Neuronal stem cell (in vitro differentiated cells): ENCODE measurements around the gene ZNF473.

Experiments
- DNase-seq: peaks from one replicate; pipeline ENCODE4 v3.0.0-alpha.2; 2013; ENCODE audit warnings: low spot score
- H2AFZ ChIP-seq: one replicate; pipeline ENCODE4 v1.6.1; 2013; ENCODE audit warnings: mild to moderate bottlenecking, low read length, inconsistent platforms
- H2AK5ac ChIP-seq: 2 replicates; pipeline ENCODE4 v1.6.1; 2013; ENCODE audit warnings: low read depth, mild to moderate bottlenecking, inconsistent platforms, low read length, moderate library complexity, mixed read lengths
- H2BK120ac ChIP-seq: 2 replicates; pipeline ENCODE4 v1.6.1; 2013; ENCODE audit warnings: low read depth, mild to moderate bottlenecking, inconsistent platforms, low read length, moderate library complexity, mixed read lengths
- H2BK12ac ChIP-seq: one replicate; pipeline ENCODE4 v1.6.1; 2013; ENCODE audit warnings: low read length, inconsistent platforms
- H2BK15ac ChIP-seq: 2 replicates; pipeline ENCODE4 v1.6.1; 2013; ENCODE audit warnings: mild to moderate bottlenecking, low read length, inconsistent platforms, mixed read lengths
- H2BK5ac ChIP-seq: one replicate; pipeline ENCODE4 v1.6.1; 2013; ENCODE audit warnings: inconsistent platforms, mild to moderate bottlenecking, low read length, moderate library complexity
- H3K14ac ChIP-seq: one replicate; pipeline ENCODE4 v1.6.1; 2013; ENCODE audit warnings: low read length, inconsistent platforms
- H3K18ac ChIP-seq: 2 replicates; pipeline ENCODE4 v1.6.1; 2013; ENCODE audit warnings: low read length, inconsistent platforms
- H3K23ac ChIP-seq: 2 replicates; pipeline ENCODE4 v1.6.1; 2013; ENCODE audit warnings: low read depth, mild to moderate bottlenecking, mixed read lengths, low read length, inconsistent platforms; ENCODE audit not compliant: poor library complexity
- H3K27ac ChIP-seq: replicated peaks from 3 replicates; pipeline ENCODE4 v1.5.1; 2013; ENCODE audit warnings: low read length, inconsistent platforms
- H3K27me3 ChIP-seq, 3 experiments: 2 replicates each; pipeline ENCODE4 v1.6.1; 2013; ENCODE audit warnings: low read length in 3 of 3, mild to moderate bottlenecking in 2 of 3, inconsistent platforms in 1 of 3, low read depth in 1 of 3, mixed read lengths in 1 of 3, moderate library complexity in 1 of 3; ENCODE audit not compliant: control insufficient read depth in 3 of 3, insufficient read depth in 3 of 3
- H3K36me3 ChIP-seq, 2 donors: replicated peaks in 1 of 2; 2 replicates each; pipeline ENCODE4 v1.6.1; 2013; ENCODE audit warnings: low read length in 2 of 2; ENCODE audit not compliant: control insufficient read depth in 2 of 2, insufficient read depth in 2 of 2
- H3K4ac ChIP-seq: 2 replicates; pipeline ENCODE4 v1.6.1; 2013; ENCODE audit warnings: inconsistent platforms, mild to moderate bottlenecking, low read length, moderate library complexity
- H3K4me1 ChIP-seq, 2 donors: 1 replicate in 1 of 2; 2 replicates in 1 of 2; pipeline ENCODE4 v1.6.1; 2013; ENCODE audit warnings: low read length in 2 of 2, low read depth in 1 of 2; ENCODE audit not compliant: control insufficient read depth in 2 of 2, insufficient read depth in 1 of 2
- H3K4me2 ChIP-seq: one replicate; pipeline ENCODE4 v1.6.1; 2013; ENCODE audit warnings: mild to moderate bottlenecking, low read length, inconsistent platforms; ENCODE audit not compliant: insufficient read depth, poor library complexity, severe bottlenecking
- H3K4me3 ChIP-seq, 2 donors: 2 replicates each; pipeline ENCODE4 v1.5.1; 2013; ENCODE audit warnings: low read length in 2 of 2, mild to moderate bottlenecking in 2 of 2, inconsistent platforms in 1 of 2, moderate library complexity in 1 of 2
- H3K79me1 ChIP-seq: one replicate; pipeline ENCODE4 v1.6.1; 2013; ENCODE audit warnings: low read depth, mild to moderate bottlenecking, inconsistent platforms, low read length, moderate library complexity
- H3K9ac ChIP-seq: one replicate; pipeline ENCODE4 v1.6.1; 2013; ENCODE audit warnings: mild to moderate bottlenecking, low read depth, low read length, inconsistent platforms; ENCODE audit not compliant: poor library complexity
- H3K9me3 ChIP-seq, 2 donors: replicated peaks in 1 of 2; 2 replicates each; pipeline versions ENCODE3 to v1.6.1; 2013; ENCODE audit warnings: low read length in 2 of 2, mild to moderate bottlenecking in 2 of 2, inconsistent platforms in 1 of 2, low read depth in 1 of 2, mixed read lengths in 1 of 2, moderate library complexity in 1 of 2; ENCODE audit not compliant: control insufficient read depth in 2 of 2, insufficient read depth in 1 of 2
- H4K8ac ChIP-seq: one replicate; pipeline ENCODE4 v1.6.1; 2013; ENCODE audit warnings: low read depth, mild to moderate bottlenecking, inconsistent platforms, low read length, moderate library complexity
- H4K91ac ChIP-seq: one replicate; pipeline ENCODE4 v1.6.1; 2013; ENCODE audit warnings: low read length, low read depth, mild to moderate bottlenecking, inconsistent platforms; ENCODE audit not compliant: poor library complexity
- WGBS, 2 donors: extraction: QIAGEN DNeasy Blood & Tissue Kit; methylation state at CpG; one replicate each; pipeline ENCODE4 v1.1.7; 2013; ENCODE audit warnings: missing lambda C conversion rate in 2 of 2, mixed read lengths in 1 of 2; ENCODE audit not compliant: insufficient read length in 2 of 2, insufficient replicate concordance in 1 of 2; ENCODE audit errors: extremely low coverage in 2 of 2; 5-methylcytosine and 5-hydroxymethylcytosine counted together

Gene ZNF473

DNA sequence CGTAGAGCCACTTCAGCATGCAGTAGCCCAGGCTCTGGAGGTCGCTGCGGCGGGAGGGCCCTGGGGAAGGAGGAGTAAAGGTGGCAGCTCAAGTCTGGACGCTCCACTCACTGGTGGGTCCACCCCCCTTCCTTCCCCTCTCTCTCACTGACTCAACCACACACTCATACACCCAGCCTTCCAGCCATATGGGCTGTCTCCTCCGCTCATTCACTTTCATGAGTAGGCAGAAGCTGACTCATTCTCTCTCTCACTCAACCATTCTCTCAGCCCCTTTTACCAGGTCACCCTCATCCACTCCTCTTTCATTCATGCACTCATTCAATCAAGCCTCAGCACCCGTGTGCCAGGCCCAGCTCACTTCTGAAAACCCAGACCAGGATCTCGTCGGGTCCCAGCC, 37.4 kb upstream of the ZNF473 start:
- H3K4me1 ChIP-seq: no peaks in the 10 kb centered on the region
- peaks cover 0 to 2% of the 10 kb centered on the region in 2 donors for H3K9me3 ChIP-seq
- H3K4ac ChIP-seq: no peak overlapping the region
- no peak overlapping the region for H2AFZ ChIP-seq
- DNase-seq: no peak
- no peak overlapping the region for H3K4me3 ChIP-seq
- H3K27ac ChIP-seq: no peak overlapping the region
- H2AK5ac ChIP-seq: no peak overlapping the region
- peak overlapping the region; percentile 23 for H3K23ac ChIP-seq
- no CpG with 5 or more reads among the region's 9 CpGs for WGBS, 2 donors
- no peak overlapping the region for H3K4me2 ChIP-seq
- H4K8ac ChIP-seq: no peak overlapping the region
- no peaks in the 10 kb centered on the region for H3K27me3 ChIP-seq
- no peak overlapping the region for H2BK12ac ChIP-seq
- no peaks in the 10 kb centered on the region for H3K79me1 ChIP-seq
- no peak overlapping the region for H3K9ac ChIP-seq
- H3K14ac ChIP-seq: no peak overlapping the region
- no peak overlapping the region for H2BK15ac ChIP-seq
- H2BK5ac ChIP-seq: no peak overlapping the region
- no peak overlapping the region for H2BK120ac ChIP-seq
- no peak overlapping the region for H4K91ac ChIP-seq
- H3K36me3 ChIP-seq: peaks cover 13 to 43% of the 10 kb centered on the region in 2 donors
- H3K18ac ChIP-seq: no peak overlapping the region

DNA sequence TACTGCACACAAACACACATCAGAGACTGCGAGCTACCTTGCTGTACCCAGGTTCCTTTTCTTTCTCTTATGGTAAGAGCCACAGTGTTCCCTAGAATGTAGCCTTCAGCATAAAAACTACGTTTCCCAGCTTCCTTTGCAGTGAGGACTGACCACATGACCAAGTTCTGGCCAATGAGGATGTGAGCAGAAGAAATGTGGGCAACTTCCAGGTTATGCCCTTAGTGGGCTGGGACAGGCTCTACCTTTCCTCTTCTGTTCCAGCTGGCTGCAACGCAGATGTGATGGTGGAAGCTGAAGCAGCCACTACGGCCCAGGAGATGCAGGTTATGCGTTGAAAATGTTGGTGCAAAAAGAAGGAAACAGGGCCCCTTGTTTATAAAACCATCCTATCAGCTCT, 28.1 kb upstream of the ZNF473 start:
- no peak overlapping the region for H3K23ac ChIP-seq

DNA sequence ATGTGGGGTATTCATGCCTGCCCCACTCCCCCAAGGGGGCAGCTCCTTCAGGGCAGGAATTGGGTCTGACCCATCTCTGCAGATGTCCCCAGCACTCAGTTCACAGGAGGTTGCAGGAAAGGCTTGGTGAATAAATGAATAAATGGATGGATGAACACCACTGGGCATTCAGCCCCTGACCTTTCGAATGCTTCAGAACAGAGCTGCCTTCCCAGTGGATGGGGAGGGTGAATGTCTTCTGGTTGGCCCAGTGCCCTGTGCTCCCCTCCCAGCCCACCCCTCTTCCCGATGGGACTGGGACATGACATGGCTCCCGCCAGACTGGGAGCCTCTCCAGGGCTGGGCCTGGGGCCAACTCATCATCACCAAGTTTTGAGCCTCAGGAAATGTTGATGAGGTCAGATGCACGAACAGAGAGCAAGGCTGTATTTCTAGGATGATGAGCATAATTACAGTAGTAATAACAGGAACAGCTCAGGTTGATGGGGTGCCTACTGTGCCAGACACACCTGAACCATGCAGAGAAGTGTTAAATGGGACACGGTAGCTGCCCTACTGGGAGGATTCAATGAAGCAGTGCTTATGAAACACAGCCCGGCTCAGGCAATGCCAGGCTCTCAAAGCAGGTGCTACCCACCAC, 26.3 kb upstream of the ZNF473 start:
- no peak overlapping the region for H3K27ac ChIP-seq
- H2AK5ac ChIP-seq: no peak overlapping the region
- no peak overlapping the region for H2BK5ac ChIP-seq
- peak overlapping the region in 1 of 2 donors; percentile 59 for H3K4me3 ChIP-seq
- no peak overlapping the region for H2AFZ ChIP-seq
- no peak overlapping the region for H3K4ac ChIP-seq
- no peak overlapping the region for H3K14ac ChIP-seq
- H2BK120ac ChIP-seq: no peak overlapping the region
- no peak overlapping the region for H2BK12ac ChIP-seq
- peaks cover 39 to 76% of the 10 kb centered on the region in 2 donors for H3K36me3 ChIP-seq
- H3K9me3 ChIP-seq: peaks cover 0 to 1% of the 10 kb centered on the region in 2 donors
- no peak for DNase-seq
- no peak overlapping the region for H3K4me2 ChIP-seq
- no peaks in the 10 kb centered on the region for H3K4me1 ChIP-seq
- H3K23ac ChIP-seq: no peak overlapping the region
- no peak overlapping the region for H3K18ac ChIP-seq
- WGBS, 2 donors: no CpG with 5 or more reads among the region's 6 CpGs
- no peak overlapping the region for H3K9ac ChIP-seq
- no peak overlapping the region for H4K8ac ChIP-seq
- H2BK15ac ChIP-seq: no peak overlapping the region
- H3K79me1 ChIP-seq: peaks cover 2% of the 10 kb centered on the region
- no peaks in the 10 kb centered on the region for H3K27me3 ChIP-seq
- no peak overlapping the region for H4K91ac ChIP-seq

More for the DNA sequence above, 28.1 kb upstream of the ZNF473 start:
- Histone ChIP-seq H3K36me3 (peaks cover 30 to 72% of the 10 kb centered on the region in 2 donors), H2AK5ac (no peak overlapping the region), H3K4me3 (no peak overlapping the region), H3K9me3 (peaks cover 0 to 2% of the 10 kb centered on the region in 2 donors), H3K14ac (no peak overlapping the region), H2BK15ac (no peak overlapping the region), H3K79me1 (no peaks in the 10 kb centered on the region), H3K27me3 (no peaks in the 10 kb centered on the region), H3K27ac (no peak overlapping the region), H4K91ac (no peak overlapping the region), H3K4me2 (no peak overlapping the region), H3K9ac (no peak overlapping the region), H2BK12ac (no peak overlapping the region), H4K8ac (no peak overlapping the region), H2BK120ac (no peak overlapping the region), H3K18ac (no peak overlapping the region), H2BK5ac (no peak overlapping the region), H2AFZ (no peak overlapping the region), H3K4me1 (no peaks in the 10 kb centered on the region), H3K4ac (no peak overlapping the region)
- DNase-seq: no peak
- no CpG with 5 or more reads among the region's 5 CpGs for WGBS, 2 donors

DNA sequence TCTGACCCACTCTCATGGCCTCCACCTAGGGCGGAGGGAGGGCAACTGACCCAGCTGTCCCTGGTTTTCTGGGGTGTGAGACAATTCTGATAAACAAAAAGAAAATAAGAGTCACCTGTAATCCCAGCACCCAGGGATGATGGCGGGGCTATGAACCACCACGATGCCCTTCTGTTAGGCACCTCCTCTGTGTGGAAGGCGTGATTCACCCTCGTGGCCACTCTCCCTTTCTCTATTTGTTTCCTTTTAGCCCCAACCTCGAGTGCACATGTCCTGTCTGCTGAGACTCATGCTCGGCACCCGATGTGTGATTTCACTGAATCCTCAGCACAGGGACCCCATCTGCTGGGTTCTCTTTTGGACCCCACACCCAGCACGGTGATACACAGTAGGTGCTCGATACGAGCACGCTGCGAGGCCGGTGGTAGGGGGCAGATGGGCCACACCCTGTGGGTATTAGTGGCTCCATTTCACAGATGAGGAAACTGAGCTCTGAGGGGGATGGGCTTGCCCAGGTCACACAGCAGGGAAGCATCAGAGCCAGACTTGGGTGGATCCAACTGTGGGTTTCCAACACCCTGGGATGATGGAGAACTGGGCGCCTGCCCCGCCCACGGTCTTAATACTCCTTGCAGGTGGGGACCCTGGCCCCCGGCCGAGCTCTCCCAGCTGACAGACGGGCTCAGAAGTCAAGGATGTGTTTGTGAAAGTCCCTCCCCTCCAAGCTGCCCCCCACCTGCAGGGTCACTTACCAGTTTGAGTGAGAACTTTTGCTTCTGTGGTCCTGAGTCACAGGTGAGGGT, 25.6 kb upstream of the ZNF473 start:
- H3K23ac ChIP-seq: no peak overlapping the region
- WGBS, 2 donors: no CpG with 5 or more reads among the region's 20 CpGs
- no peak overlapping the region for H3K18ac ChIP-seq
- peaks cover 2% of the 10 kb centered on the region for H3K79me1 ChIP-seq
- no peak overlapping the region for H2AFZ ChIP-seq
- no peak overlapping the region for H3K4me2 ChIP-seq
- H2BK120ac ChIP-seq: no peak overlapping the region
- no peak overlapping the region for H2AK5ac ChIP-seq
- no peaks in the 10 kb centered on the region for H3K4me1 ChIP-seq
- DNase-seq: no peak
- no peak overlapping the region for H3K4ac ChIP-seq
- H3K36me3 ChIP-seq: peaks cover 40 to 75% of the 10 kb centered on the region in 2 donors
- H3K27ac ChIP-seq: no peak overlapping the region
- H2BK5ac ChIP-seq: no peak overlapping the region
- H4K8ac ChIP-seq: no peak overlapping the region
- H3K14ac ChIP-seq: no peak overlapping the region
- H4K91ac ChIP-seq: no peak overlapping the region
- H3K4me3 ChIP-seq: no peak overlapping the region
- H3K27me3 ChIP-seq: no peaks in the 10 kb centered on the region
- H2BK15ac ChIP-seq: no peak overlapping the region
- H2BK12ac ChIP-seq: no peak overlapping the region
- H3K9ac ChIP-seq: no peak overlapping the region
- H3K9me3 ChIP-seq: peaks cover 0 to 1% of the 10 kb centered on the region in 2 donors
